ENCODE results near the gene KMT5B.

DNA sequence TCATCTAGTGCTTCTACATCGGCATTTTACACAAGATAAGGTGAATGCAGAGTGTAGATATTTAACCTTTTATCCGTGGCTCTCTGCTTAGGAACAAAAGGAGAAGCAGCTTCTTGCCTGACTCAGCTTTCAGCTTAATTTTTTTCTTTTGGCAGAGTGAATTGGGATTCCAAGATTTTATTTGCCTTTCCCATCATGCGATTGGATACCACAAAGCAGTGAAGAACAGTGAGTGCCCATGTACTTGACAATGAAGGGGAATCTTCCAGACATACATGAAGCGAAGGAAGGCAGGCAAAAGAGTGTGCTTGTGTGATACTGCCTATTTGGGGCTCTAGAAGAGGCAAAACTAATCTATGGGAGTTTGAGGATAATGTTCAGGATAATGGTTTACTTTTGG, 74.9 kb downstream of the KMT5B start:
- TF ChIP-seq, protein P1, sequence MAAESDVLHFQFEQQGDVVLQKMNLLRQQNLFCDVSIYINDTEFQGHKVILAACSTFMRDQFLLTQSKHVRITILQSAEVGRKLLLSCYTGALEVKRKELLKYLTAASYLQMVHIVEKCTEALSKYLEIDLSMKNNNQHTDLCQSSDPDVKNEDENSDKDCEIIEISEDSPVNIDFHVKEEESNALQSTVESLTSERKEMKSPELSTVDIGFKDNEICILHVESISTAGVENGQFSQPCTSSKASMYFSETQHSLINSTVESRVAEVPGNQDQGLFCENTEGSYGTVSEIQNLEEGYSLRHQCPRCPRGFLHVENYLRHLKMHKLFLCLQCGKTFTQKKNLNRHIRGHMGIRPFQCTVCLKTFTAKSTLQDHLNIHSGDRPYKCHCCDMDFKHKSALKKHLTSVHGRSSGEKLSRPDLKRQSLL (tag by site-specific recombination; IDR thresholded peaks at IDR 0.05), result no peak
- TF ChIP-seq MEIS1 (CRISPR knock-in tag; IDR thresholded peaks at IDR 0.05; ENCODE audit: borderline replicate concordance), result no peak
- TF ChIP-seq, protein P2, sequence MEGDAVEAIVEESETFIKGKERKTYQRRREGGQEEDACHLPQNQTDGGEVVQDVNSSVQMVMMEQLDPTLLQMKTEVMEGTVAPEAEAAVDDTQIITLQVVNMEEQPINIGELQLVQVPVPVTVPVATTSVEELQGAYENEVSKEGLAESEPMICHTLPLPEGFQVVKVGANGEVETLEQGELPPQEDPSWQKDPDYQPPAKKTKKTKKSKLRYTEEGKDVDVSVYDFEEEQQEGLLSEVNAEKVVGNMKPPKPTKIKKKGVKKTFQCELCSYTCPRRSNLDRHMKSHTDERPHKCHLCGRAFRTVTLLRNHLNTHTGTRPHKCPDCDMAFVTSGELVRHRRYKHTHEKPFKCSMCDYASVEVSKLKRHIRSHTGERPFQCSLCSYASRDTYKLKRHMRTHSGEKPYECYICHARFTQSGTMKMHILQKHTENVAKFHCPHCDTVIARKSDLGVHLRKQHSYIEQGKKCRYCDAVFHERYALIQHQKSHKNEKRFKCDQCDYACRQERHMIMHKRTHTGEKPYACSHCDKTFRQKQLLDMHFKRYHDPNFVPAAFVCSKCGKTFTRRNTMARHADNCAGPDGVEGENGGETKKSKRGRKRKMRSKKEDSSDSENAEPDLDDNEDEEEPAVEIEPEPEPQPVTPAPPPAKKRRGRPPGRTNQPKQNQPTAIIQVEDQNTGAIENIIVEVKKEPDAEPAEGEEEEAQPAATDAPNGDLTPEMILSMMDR (tag by site-specific recombination; IDR thresholded peaks at IDR 0.05), result no peak

Data from HEK293 (cell line).